Skeletal muscle tissue (tissue), 5 donors: Measurements from ENCODE around the gene OR10A3. TPM values are rescaled to one million over a fixed set of nuclear protein-coding genes. Genes with fewer than 3 reads are reported as not detected.

ENCODE experiments used
- H3K27ac ChIP-seq: one replicate; pipeline ENCODE4 v1.7.0; 2013; ENCODE audit warnings: mild to moderate bottlenecking, low read depth, low read length, inconsistent platforms
- H3K27me3 ChIP-seq, 3 donors: one replicate each; pipeline ENCODE4 v1.7.0; 2013; ENCODE audit warnings: low read length in 3 of 3; ENCODE audit not compliant: control insufficient read depth in 3 of 3, insufficient read depth in 3 of 3
- H3K36me3 ChIP-seq, 3 donors: one replicate each; pipeline ENCODE4 v1.7.0; 2013; ENCODE audit warnings: low read length in 3 of 3; ENCODE audit not compliant: control insufficient read depth in 3 of 3, insufficient read depth in 3 of 3
- H3K4me1 ChIP-seq, 3 donors: one replicate each; pipeline ENCODE4 v1.7.0; 2013; ENCODE audit warnings: low read length in 3 of 3, mild to moderate bottlenecking in 3 of 3; ENCODE audit not compliant: control insufficient read depth in 3 of 3, insufficient read depth in 3 of 3
- H3K4me3 ChIP-seq, 3 donors: one replicate each; pipeline ENCODE4 v1.7.0; 2013; ENCODE audit warnings: low read length in 3 of 3
- H3K9ac ChIP-seq, 3 donors: one replicate each; pipeline ENCODE4 v1.7.0; 2013; ENCODE audit warnings: low read length in 3 of 3, mild to moderate bottlenecking in 3 of 3, moderate library complexity in 2 of 3, low read depth in 1 of 3
- H3K9me3 ChIP-seq, 3 donors: one replicate each; pipeline ENCODE4 v1.7.0; 2013; ENCODE audit warnings: low read length in 3 of 3; ENCODE audit not compliant: control insufficient read depth in 3 of 3
- small RNA-seq: library from RNA; depleted of rRNA; stranded (forward); fragments of <200 nt; gene quantifications from one replicate; pipeline ENCODE3, GENCODE V24; 2014
- total RNA-seq: library from RNA; depleted of rRNA; stranded (reverse); fragments of >200 nt; gene quantifications from one replicate; pipeline ENCODE4 v1.2.3, GENCODE V29; 2014
- donor health status: Osteomylitis.

OR10A3 gene
- total RNA-seq, 1 donor from 2014 or later, result not detected

DNA sequence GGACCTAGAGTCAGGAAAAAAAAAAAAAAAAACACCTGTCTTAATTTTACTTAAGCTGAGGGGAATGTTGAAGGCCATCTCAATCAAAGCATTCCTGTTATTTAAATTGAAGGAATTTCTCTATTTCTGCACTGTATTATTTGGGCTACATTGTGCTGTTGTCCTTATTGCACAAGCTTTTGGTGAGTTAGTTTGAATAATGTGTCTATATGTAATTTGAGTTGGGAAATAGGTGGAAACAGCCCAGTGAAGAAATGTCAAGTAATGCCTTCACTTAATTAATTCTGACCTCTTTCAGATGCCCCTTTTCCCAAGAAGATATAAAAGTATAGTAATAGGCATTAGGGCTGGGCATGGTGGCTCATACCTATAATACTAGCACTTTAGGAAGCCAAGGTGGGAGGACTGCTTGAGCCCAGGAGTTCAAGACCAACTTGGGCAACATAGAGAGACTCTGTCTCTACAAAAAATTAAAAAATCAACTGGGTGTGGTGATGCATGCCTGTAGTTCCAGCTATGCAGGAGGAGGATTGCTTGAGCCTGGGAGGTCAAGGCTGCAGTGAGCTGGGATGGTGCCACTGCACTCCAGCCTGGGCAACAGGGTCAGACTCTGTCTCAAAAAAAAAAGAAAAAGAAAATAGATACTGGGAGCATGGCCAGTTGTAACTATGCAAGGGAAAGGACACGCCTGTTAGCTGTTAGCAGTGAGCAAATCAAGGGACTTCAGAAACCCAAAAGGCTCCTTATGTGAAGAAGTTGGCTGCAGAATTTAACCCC lies 45.3 kb downstream of the OR10A3 start:
- H3K4me3 ChIP-seq, result no peak overlapping the region
- no peak overlapping the region for H3K9ac ChIP-seq
- H3K27ac ChIP-seq, result no peak overlapping the region
- no peaks in the 10 kb centered on the region for H3K9me3 ChIP-seq
- no peaks in the 10 kb centered on the region for H3K4me1 ChIP-seq
- H3K27me3 ChIP-seq, result peaks cover 0 to 3% (median 0%) of the 10 kb centered on the region in 3 donors
- H3K36me3 ChIP-seq, result no peaks in the 10 kb centered on the region

DNA sequence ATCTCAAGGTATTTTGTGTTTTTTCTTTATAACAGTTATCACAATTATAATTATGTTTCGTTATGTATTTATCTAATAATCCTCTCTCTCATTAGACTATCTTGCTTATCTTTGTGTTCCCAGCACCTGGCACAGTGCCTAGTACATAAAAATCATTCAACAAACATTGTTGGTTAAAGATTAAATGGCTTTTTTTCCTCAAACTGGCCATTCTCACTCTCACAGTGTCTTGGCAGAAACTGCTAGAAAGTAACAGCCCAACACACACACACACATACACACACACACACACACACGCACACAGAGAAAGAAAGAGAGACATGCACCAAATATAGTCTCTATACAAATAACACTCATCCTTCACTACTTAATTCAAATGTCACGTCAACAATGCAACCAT lies 47.3 kb downstream of the OR10A3 start:
- no peak overlapping the region for H3K27ac ChIP-seq
- no peaks in the 10 kb centered on the region for H3K27me3 ChIP-seq
- H3K9me3 ChIP-seq, result no peaks in the 10 kb centered on the region
- no peaks in the 10 kb centered on the region for H3K36me3 ChIP-seq
- H3K4me3 ChIP-seq, result no peak overlapping the region
- no peak overlapping the region for H3K9ac ChIP-seq
- no peaks in the 10 kb centered on the region for H3K4me1 ChIP-seq

DNA sequence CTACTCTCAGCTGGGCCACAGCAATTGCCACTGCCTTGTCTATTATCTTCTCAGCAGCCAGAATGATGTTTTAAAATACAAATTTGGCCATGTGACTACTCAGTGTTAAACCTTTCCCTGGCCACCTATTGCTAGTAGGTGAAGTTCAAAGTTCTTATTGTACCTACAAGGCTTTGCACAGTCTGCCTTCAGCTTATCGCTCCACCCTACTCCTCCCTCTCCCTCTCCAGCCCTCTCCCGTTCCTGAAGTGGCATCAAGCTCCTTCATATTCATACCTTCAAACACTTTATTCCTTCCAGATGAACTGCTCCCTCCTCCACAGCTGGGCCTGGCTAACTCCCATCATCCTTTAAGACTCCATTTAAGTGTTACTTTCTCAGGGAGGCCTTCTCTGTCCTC lies 47.7 kb downstream of the OR10A3 start:
- Histone ChIP-seq H3K9me3 (no peaks in the 10 kb centered on the region), H3K4me1 (no peaks in the 10 kb centered on the region), H3K9ac (no peak overlapping the region), H3K27ac (no peak overlapping the region), H3K36me3 (no peaks in the 10 kb centered on the region), H3K4me3 (no peak overlapping the region), H3K27me3 (no peaks in the 10 kb centered on the region)

DNA sequence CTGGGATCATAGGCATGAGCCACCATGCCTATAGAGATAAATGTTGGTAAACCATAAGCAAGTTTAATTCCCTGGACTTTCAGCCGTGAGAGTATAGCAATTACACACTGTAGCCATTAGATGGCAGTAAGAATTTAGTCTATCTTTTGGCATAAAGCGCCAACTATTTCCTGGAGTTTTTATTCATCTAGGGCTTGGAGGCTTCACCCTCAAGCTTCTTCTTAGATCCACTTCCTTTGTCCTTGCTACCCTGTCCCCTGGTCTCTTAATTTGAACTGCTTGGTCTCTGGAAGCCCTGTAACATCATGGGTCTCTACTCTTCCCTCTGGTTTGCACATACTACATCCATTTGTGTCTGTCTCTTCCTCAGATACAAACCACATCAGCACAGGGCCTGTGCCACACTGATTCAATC lies 48.7 kb downstream of the OR10A3 start:
- no peaks in the 10 kb centered on the region for H3K36me3 ChIP-seq
- H3K27me3 ChIP-seq, result no peaks in the 10 kb centered on the region
- no peak overlapping the region for H3K4me3 ChIP-seq
- no peak overlapping the region for H3K27ac ChIP-seq
- H3K9ac ChIP-seq, result no peak overlapping the region
- no peaks in the 10 kb centered on the region for H3K9me3 ChIP-seq
- H3K4me1 ChIP-seq, result no peaks in the 10 kb centered on the region

DNA sequence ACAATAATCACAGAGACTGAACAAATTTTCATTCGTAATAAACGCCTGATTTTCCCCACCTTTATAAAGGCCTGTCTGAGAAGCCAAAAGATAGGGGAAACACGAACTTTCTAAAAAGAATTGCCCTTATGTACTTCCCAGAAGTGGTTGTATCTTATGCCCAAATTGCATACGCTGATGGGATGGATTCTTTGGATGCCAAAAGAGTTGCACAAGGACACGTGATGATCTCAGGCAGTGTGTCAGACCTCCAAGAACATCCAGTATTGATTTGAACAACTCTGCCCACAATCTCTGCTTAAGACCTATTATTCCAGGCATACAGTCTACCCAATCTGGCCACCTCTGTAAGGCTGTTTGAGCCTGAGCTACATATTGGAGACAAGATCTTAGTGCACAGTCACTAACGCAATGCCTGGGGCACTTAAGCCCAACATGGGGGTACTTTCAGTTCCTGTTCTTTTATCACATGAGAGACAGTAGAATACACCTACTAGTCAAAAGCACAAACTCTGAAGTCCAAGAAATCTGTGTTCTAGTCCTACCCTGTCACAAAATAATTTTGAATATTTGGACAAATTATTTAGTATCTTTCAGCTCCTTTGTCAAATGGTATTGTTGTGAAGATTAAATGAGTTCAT lies 49.3 kb downstream of the OR10A3 start:
- Histone ChIP-seq H3K27me3 (no peaks in the 10 kb centered on the region), H3K27ac (no peak overlapping the region), H3K9me3 (no peaks in the 10 kb centered on the region), H3K4me1 (no peaks in the 10 kb centered on the region), H3K4me3 (no peak overlapping the region), H3K36me3 (no peaks in the 10 kb centered on the region), H3K9ac (no peak overlapping the region)

DNA sequence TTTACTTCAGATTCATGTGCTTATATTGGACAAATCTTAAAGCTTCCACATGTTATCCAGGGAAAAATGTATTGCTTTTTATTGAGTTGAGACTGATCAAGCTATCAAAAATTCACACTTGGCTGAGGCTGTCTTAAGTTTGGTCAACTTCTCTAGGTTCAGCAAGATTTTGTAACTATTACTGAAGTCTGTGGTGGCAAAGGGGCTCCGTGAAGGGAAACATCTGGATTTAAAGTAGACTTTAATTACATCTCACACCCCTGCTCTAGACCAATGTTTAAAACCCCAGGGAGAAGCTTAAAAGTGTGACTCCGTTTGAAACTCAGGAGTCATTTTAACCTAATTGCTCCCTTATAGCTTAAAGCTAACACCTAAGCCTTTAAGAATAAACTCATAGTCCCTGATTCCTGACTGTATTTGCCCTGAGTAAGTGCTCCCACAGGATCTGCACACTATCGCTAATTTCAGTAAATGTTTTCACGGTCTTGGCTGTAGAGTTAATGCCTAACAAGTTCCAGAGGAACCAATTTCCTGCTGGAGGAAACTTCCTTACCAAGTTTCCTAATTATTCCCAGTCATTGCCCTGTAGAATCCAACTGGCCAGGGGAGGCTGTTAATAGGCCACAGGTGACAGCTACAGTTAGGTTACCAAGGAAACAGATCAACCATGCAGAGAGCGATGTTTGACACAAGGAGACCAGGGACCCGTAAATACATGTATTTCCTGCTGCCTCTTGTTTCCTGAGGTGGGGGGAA lies 50.9 kb downstream of the OR10A3 start:
- Histone ChIP-seq H3K27me3 (no peaks in the 10 kb centered on the region), H3K27ac (no peak overlapping the region), H3K4me3 (no peak overlapping the region), H3K9me3 (no peaks in the 10 kb centered on the region), H3K9ac (no peak overlapping the region), H3K36me3 (no peaks in the 10 kb centered on the region), H3K4me1 (no peaks in the 10 kb centered on the region)

DNA sequence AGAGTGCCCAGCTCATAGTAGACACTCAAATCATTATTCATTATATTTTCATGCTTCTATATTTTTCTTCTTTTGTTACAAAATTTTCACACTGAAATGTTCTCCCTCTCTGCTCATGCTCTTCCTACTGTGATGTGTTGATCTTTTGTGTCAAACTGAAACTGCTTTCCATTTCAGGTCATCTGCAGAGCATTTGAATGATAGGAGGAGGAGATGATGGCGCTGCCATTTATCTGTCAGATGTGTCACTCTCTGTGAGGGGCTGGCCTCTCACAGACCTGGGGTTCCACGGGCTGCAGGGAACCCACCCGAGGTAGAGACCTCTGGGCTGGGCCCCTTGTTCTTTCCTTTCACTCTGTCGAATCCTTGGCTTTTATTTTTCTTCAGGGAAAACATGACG lies 51.5 kb downstream of the OR10A3 start:
- no peak overlapping the region for H3K9ac ChIP-seq
- H3K4me3 ChIP-seq, result no peak overlapping the region
- H3K36me3 ChIP-seq, result no peaks in the 10 kb centered on the region
- no peaks in the 10 kb centered on the region for H3K4me1 ChIP-seq
- H3K27ac ChIP-seq, result no peak overlapping the region
- no peaks in the 10 kb centered on the region for H3K9me3 ChIP-seq
- no peaks in the 10 kb centered on the region for H3K27me3 ChIP-seq

Small RNA genes within 50 kb of the gene (small RNA-seq; reads per million reads assigned to genes)
- gene COX6CP5 (not detected), gene RNU6-943P (not detected)

Other genes with a start within 250 kb of the OR10A3 start
- gene OVCH2, start 235.2 kb downstream of the OR10A3 start, total RNA-seq, result not detected
- gene OR5P2, start 144.8 kb downstream of the OR10A3 start, total RNA-seq, result not detected
- gene OR5P3, start 110.9 kb downstream of the OR10A3 start, total RNA-seq, result not detected
- gene OR10A6, start 10.4 kb downstream of the OR10A3 start, total RNA-seq, result not detected
- gene NLRP10, start 23.7 kb upstream of the OR10A3 start, total RNA-seq, result not detected
- gene EIF3F, start 45.6 kb upstream of the OR10A3 start, total RNA-seq, result 283 TPM
- 8.9 TPM for gene TUB, start 139.5 kb upstream of the OR10A3 start, total RNA-seq
- gene RIC3, start 227.3 kb upstream of the OR10A3 start, total RNA-seq, result 0.52 TPM